ENCODE data around the gene MBNL3.

MBNL3 gene

GRCh38 chrX:132425744-132426318, 63.0 kb downstream of the MBNL3 start:
- no peaks in the 10 kb centered on the region for H3K4me1 ChIP-seq (ENCODE audit: control extremely low read depth in 1 of 4, control insufficient read depth in 4 of 4, insufficient read depth in 4 of 4, low read length in 3 of 4)
- H3K9me3 ChIP-seq (ENCODE audit: control extremely low read depth in 1 of 5, control insufficient read depth in 4 of 5, insufficient read depth in 2 of 5, low read depth in 1 of 5, low read length in 4 of 5) = no peaks in the 10 kb centered on the region
- no peaks in the 10 kb centered on the region for H3K36me3 ChIP-seq (ENCODE audit: control insufficient read depth in 4 of 4, insufficient read depth in 4 of 4, low read length in 3 of 4)
- no peaks in the 10 kb centered on the region for H3K27me3 ChIP-seq (replicated peaks in 2 of 5; ENCODE audit: control insufficient read depth in 4 of 5, insufficient read depth in 5 of 5, low read length in 4 of 5)
- no peak overlapping the region for H3K27ac ChIP-seq (ENCODE audit: insufficient read depth in 1 of 2, low read depth in 1 of 2, low read length in 2 of 2, poor library complexity in 1 of 2, severe bottlenecking in 2 of 2)
- POLR2A ChIA-PET = no interaction called here
- CTCF ChIA-PET = no interaction called here
- no CpG with 5 or more reads among the region's 3 CpGs for WGBS (ENCODE audit: insufficient coverage)
- DNase-seq = no peak
- H3K4me3 ChIP-seq (ENCODE audit: control insufficient read depth in 1 of 7, extremely low read depth in 1 of 7, insufficient read depth in 4 of 7, low read depth in 2 of 7, low read length in 6 of 7) = no peak overlapping the region

DNA sequence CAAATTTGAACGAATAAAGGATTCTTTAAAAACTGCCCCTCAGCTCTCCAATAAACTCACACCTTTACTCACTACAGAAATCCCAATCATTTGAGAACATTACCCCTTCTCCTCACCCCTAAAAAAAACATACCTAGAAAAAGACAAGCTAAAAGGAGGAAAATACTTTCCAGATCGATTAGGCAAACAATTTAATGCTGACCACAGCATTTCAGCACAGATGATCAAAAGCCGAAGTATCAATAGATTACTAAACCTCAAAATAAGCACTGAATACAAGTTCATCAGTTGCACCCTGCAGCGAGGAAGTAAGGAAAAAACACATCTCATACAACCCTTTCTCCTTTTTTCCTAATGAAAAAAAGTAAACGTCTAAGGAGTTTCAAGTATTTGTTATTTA, 65.5 kb downstream of the MBNL3 start:
- ChIA-PET POLR2A (no interaction called here), CTCF (no interaction called here)
- no peak overlapping the region for H3K27ac ChIP-seq (ENCODE audit: insufficient read depth in 1 of 2, low read depth in 1 of 2, low read length in 2 of 2, poor library complexity in 1 of 2, severe bottlenecking in 2 of 2)
- H3K4me1 ChIP-seq (ENCODE audit: control extremely low read depth in 1 of 4, control insufficient read depth in 4 of 4, insufficient read depth in 4 of 4, low read length in 3 of 4) = no peaks in the 10 kb centered on the region
- no peaks in the 10 kb centered on the region for H3K27me3 ChIP-seq (replicated peaks in 2 of 5; ENCODE audit: control insufficient read depth in 4 of 5, insufficient read depth in 5 of 5, low read length in 4 of 5)
- no peak for DNase-seq
- no peaks in the 10 kb centered on the region for H3K9me3 ChIP-seq (ENCODE audit: control extremely low read depth in 1 of 5, control insufficient read depth in 4 of 5, insufficient read depth in 2 of 5, low read depth in 1 of 5, low read length in 4 of 5)
- H3K36me3 ChIP-seq (ENCODE audit: control insufficient read depth in 4 of 4, insufficient read depth in 4 of 4, low read length in 3 of 4) = no peaks in the 10 kb centered on the region
- no peak overlapping the region for H3K4me3 ChIP-seq (ENCODE audit: control insufficient read depth in 1 of 7, extremely low read depth in 1 of 7, insufficient read depth in 4 of 7, low read depth in 2 of 7, low read length in 6 of 7)
- 82% methylated on average over 2 of the region's 5 CpGs for WGBS (ENCODE audit: insufficient coverage)

DNA sequence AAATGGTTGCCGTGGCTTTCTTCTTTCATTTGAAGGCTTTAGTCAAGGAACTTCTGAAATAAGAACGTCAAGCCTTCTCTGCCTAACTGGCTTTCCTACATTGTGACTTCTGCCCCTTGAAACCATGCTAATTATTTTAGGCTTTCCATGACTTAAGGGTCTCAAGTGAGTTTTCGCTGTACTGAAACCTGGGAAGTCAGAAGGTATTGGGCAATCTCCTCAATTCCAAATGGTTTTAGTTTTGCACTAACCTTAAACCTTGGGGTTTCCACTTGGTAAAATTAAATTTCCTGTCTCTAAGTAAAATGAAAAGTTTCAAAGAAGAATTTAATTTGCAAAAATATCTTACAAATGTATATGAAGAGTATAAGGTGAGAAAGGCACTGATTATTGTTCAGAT, 73.8 kb downstream of the MBNL3 start:
- CTCF ChIA-PET = no interaction called here
- H3K27ac ChIP-seq (ENCODE audit: insufficient read depth in 1 of 2, low read depth in 1 of 2, low read length in 2 of 2, poor library complexity in 1 of 2, severe bottlenecking in 2 of 2) = no peak overlapping the region
- POLR2A ChIA-PET = no interaction called here
- peaks cover 0 to 3% (median 0%) of the 10 kb centered on the region in 5 experiments for H3K27me3 ChIP-seq (replicated peaks in 2 of 5; ENCODE audit: control insufficient read depth in 4 of 5, insufficient read depth in 5 of 5, low read length in 4 of 5)
- no peaks in the 10 kb centered on the region for H3K9me3 ChIP-seq (ENCODE audit: control extremely low read depth in 1 of 5, control insufficient read depth in 4 of 5, insufficient read depth in 2 of 5, low read depth in 1 of 5, low read length in 4 of 5)
- no peak overlapping the region for H3K4me3 ChIP-seq (ENCODE audit: control insufficient read depth in 1 of 7, extremely low read depth in 1 of 7, insufficient read depth in 4 of 7, low read depth in 2 of 7, low read length in 6 of 7)
- 79% methylated on average over 3 of the region's 3 CpGs for WGBS (ENCODE audit: insufficient coverage)
- no peaks in the 10 kb centered on the region for H3K36me3 ChIP-seq (ENCODE audit: control insufficient read depth in 4 of 4, insufficient read depth in 4 of 4, low read length in 3 of 4)
- DNase-seq = no peak
- no peaks in the 10 kb centered on the region for H3K4me1 ChIP-seq (ENCODE audit: control extremely low read depth in 1 of 4, control insufficient read depth in 4 of 4, insufficient read depth in 4 of 4, low read length in 3 of 4)

DNA sequence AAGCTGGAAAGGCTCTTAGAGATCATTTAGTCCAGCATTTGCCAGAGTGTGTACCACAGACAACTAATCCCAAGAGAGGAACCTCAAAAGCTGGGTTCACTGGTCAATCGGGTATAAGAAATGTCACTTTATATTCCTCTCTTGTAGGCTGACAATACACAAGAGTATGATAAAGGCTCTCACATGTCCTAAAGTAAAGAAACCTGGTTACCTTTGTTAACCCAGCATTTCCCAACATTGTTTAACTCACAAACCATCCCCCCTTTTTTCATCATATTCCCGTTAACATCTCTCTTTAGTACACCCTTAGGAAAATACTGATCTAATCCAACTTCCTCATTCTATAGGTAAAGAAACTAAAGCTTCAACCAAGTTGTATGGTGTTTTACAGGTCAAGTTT, 74.4 kb downstream of the MBNL3 start:
- H3K27me3 ChIP-seq (replicated peaks in 2 of 5; ENCODE audit: control insufficient read depth in 4 of 5, insufficient read depth in 5 of 5, low read length in 4 of 5) = peaks cover 0 to 4% (median 0%) of the 10 kb centered on the region in 5 experiments
- 100% methylated on average over 2 of the region's 2 CpGs for WGBS (ENCODE audit: insufficient coverage)
- ChIA-PET CTCF (no interaction called here), POLR2A (no interaction called here)
- DNase-seq = no peak
- H3K4me3 ChIP-seq (ENCODE audit: control insufficient read depth in 1 of 7, extremely low read depth in 1 of 7, insufficient read depth in 4 of 7, low read depth in 2 of 7, low read length in 6 of 7) = no peak overlapping the region
- no peaks in the 10 kb centered on the region for H3K36me3 ChIP-seq (ENCODE audit: control insufficient read depth in 4 of 4, insufficient read depth in 4 of 4, low read length in 3 of 4)
- H3K27ac ChIP-seq (ENCODE audit: insufficient read depth in 1 of 2, low read depth in 1 of 2, low read length in 2 of 2, poor library complexity in 1 of 2, severe bottlenecking in 2 of 2) = no peak overlapping the region
- H3K4me1 ChIP-seq (ENCODE audit: control extremely low read depth in 1 of 4, control insufficient read depth in 4 of 4, insufficient read depth in 4 of 4, low read length in 3 of 4) = no peaks in the 10 kb centered on the region
- no peaks in the 10 kb centered on the region for H3K9me3 ChIP-seq (ENCODE audit: control extremely low read depth in 1 of 5, control insufficient read depth in 4 of 5, insufficient read depth in 2 of 5, low read depth in 1 of 5, low read length in 4 of 5)

DNA sequence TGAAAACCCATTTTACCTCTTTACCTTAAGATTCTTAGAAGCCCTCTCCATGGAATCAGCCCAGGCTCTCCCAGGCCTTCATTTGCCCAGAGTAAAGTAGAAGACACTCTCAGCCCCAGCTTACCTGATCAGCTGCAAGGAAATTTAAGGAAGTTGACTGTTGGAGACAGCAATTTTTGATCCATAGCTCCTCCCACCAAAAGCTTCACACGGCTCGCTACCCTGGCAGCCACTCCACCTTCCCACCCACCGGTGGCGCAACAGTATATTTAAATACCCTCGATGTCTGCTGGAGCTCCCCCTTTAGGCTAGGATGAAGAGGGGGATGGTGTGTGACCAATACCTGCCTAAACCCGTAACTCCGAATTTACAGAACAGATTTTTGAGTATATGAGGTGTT, 75.4 kb downstream of the MBNL3 start:
- Histone ChIP-seq H3K27me3 (replicated peaks in 2 of 5; ENCODE audit: control insufficient read depth in 4 of 5, insufficient read depth in 5 of 5, low read length in 4 of 5) (peaks cover 0 to 6% (median 0%) of the 10 kb centered on the region in 5 experiments), H3K4me1 (ENCODE audit: control extremely low read depth in 1 of 4, control insufficient read depth in 4 of 4, insufficient read depth in 4 of 4, low read length in 3 of 4) (no peaks in the 10 kb centered on the region), H3K4me3 (ENCODE audit: control insufficient read depth in 1 of 7, extremely low read depth in 1 of 7, insufficient read depth in 4 of 7, low read depth in 2 of 7, low read length in 6 of 7) (no peak overlapping the region), H3K9me3 (ENCODE audit: control extremely low read depth in 1 of 5, control insufficient read depth in 4 of 5, insufficient read depth in 2 of 5, low read depth in 1 of 5, low read length in 4 of 5) (no peaks in the 10 kb centered on the region), H3K36me3 (ENCODE audit: control insufficient read depth in 4 of 4, insufficient read depth in 4 of 4, low read length in 3 of 4) (no peaks in the 10 kb centered on the region), H3K27ac (ENCODE audit: insufficient read depth in 1 of 2, low read depth in 1 of 2, low read length in 2 of 2, poor library complexity in 1 of 2, severe bottlenecking in 2 of 2) (no peak overlapping the region)
- ChIA-PET POLR2A (no interaction called here), CTCF (no interaction called here)
- peak in 2 of 3 donors; percentile 19 to 37 for DNase-seq
- no CpG with 5 or more reads among the region's 7 CpGs for WGBS (ENCODE audit: insufficient coverage)

- Histone ChIP-seq H3K9me3 (ENCODE audit: control extremely low read depth in 1 of 5, control insufficient read depth in 4 of 5, insufficient read depth in 2 of 5, low read depth in 1 of 5, low read length in 4 of 5) (no peaks in the 10 kb centered on the region), H3K27ac (ENCODE audit: insufficient read depth in 1 of 2, low read depth in 1 of 2, low read length in 2 of 2, poor library complexity in 1 of 2, severe bottlenecking in 2 of 2) (no peak overlapping the region), H3K4me3 (ENCODE audit: control insufficient read depth in 1 of 7, extremely low read depth in 1 of 7, insufficient read depth in 4 of 7, low read depth in 2 of 7, low read length in 6 of 7) (no peak overlapping the region), H3K27me3 (replicated peaks in 2 of 5; ENCODE audit: control insufficient read depth in 4 of 5, insufficient read depth in 5 of 5, low read length in 4 of 5) (peaks cover 0 to 6% (median 0%) of the 10 kb centered on the region in 5 experiments), H3K36me3 (ENCODE audit: control insufficient read depth in 4 of 4, insufficient read depth in 4 of 4, low read length in 3 of 4) (no peaks in the 10 kb centered on the region), H3K4me1 (ENCODE audit: control extremely low read depth in 1 of 4, control insufficient read depth in 4 of 4, insufficient read depth in 4 of 4, low read length in 3 of 4) (no peaks in the 10 kb centered on the region)
- POLR2A ChIA-PET = no interaction called here
- CTCF ChIA-PET = interaction anchor here (0.7 to 1.4 kb wide), 2 partner anchors 12 to 68 kb away, joined by 3 to 4 read pairs; no protein-coding TSS in a partner anchor
- DNase-seq = no peak
- 74% methylated on average over 6 of the region's 7 CpGs for WGBS (ENCODE audit: insufficient coverage)
These were observed 76.6 kb downstream of the MBNL3 start for GRCh38 chrX:132412208-132412607.

DNA sequence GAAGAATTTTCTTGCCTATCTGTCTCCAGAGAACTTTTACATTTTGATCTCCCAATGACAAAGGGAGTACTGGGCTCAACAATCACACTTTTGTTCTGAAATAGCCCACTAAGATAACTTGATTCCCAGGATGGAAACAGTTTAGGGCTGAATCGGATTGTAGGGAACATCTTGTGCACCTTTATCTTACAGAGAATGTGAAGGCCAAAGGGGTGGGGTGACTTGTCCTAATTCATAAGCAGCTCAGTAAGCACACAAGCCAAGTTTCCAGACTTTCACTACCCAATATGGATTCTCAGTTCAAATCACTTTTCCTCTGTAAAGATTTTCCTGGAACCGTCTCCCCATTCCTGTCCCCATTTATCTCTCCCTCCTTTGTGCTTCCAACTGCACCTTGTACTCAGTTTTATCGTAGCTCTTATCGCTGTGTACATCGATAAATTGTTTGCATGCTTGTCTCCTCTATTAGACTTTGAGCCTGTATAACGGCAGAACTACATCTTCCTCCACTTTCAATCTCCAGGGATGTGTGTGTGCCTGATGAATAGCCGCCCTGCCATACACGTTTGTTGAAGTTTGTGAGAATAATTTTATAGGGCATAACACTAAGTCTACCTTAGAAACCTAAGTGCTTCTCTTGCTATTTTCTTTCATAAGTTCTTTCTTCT, 77.4 kb downstream of the MBNL3 start:
- ChIA-PET CTCF (interaction anchor here (1.4 kb wide), 1 partner anchor 69 kb away, joined by 4 read pairs; no protein-coding TSS in a partner anchor), POLR2A (no interaction called here)
- Histone ChIP-seq H3K9me3 (ENCODE audit: control extremely low read depth in 1 of 5, control insufficient read depth in 4 of 5, insufficient read depth in 2 of 5, low read depth in 1 of 5, low read length in 4 of 5) (no peaks in the 10 kb centered on the region), H3K27me3 (replicated peaks in 2 of 5; ENCODE audit: control insufficient read depth in 4 of 5, insufficient read depth in 5 of 5, low read length in 4 of 5) (peaks cover 0 to 6% (median 0%) of the 10 kb centered on the region in 5 experiments), H3K4me3 (ENCODE audit: control insufficient read depth in 1 of 7, extremely low read depth in 1 of 7, insufficient read depth in 4 of 7, low read depth in 2 of 7, low read length in 6 of 7) (no peak overlapping the region), H3K27ac (ENCODE audit: insufficient read depth in 1 of 2, low read depth in 1 of 2, low read length in 2 of 2, poor library complexity in 1 of 2, severe bottlenecking in 2 of 2) (no peak overlapping the region), H3K36me3 (ENCODE audit: control insufficient read depth in 4 of 4, insufficient read depth in 4 of 4, low read length in 3 of 4) (no peaks in the 10 kb centered on the region), H3K4me1 (ENCODE audit: control extremely low read depth in 1 of 4, control insufficient read depth in 4 of 4, insufficient read depth in 4 of 4, low read length in 3 of 4) (no peaks in the 10 kb centered on the region)
- DNase-seq = no peak
- WGBS (ENCODE audit: insufficient coverage) = 97% methylated on average over 4 of the region's 8 CpGs
